ENCODE data around the gene RXRA. TPM values are rescaled to one million over a fixed set of nuclear protein-coding genes. Genes with fewer than 3 reads are reported as not detected.

The RXRA gene
- total RNA-seq, 2 donors from 2014 or later, result 45.4 to 58.1 TPM

DNA sequence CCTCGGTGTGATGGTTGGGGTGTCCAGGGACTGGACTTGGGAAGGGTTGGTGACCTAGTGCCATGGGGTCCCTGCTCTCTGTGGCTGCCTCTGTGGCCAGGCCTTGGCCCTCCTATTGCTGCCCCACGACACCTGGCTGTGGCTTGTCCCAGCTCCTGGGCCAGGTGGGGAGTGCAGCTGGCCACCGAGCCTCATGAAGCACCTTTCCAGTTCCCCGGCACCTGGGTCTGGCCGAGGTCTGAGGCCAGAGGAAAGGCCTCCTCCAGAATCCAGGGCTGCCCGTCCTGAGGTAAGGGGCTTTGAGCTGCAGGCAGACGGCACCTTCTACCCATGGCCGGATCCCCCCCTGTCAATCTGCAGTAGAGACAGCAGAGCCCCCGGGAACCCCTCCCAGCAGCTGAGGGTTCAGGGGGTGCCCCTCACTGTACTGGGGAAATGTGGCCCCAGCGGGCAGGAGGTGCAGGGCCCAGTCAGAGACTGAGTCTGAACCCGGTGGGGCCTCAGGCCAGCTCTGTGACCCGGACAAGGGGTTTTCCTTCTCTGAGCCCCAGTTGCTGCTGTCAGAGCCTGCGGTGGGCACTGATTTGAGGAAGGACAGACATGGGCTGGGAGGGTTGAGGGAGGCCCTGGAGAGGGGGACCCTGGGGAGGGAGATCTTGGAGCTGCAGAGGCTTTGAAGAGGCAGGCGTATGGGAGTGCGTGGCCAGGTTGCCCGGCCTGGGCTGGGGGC lies 54.5 kb downstream of the RXRA start:
- no peaks in the 10 kb centered on the region for H3K9me3 ChIP-seq
- H3K4me1 ChIP-seq (ENCODE audit: control insufficient read depth in 1 of 2, low read depth in 2 of 2), result peaks cover 48 to 79% of the 10 kb centered on the region in 2 donors
- no peak overlapping the region for H3K4me3 ChIP-seq
- ATAC-seq (ENCODE audit: insufficient number of reproducible peaks, low FRiP score, low read depth) (no peak), DNase-seq (ENCODE audit: low spot score) (no peak)
- no peak overlapping the region for H3K27ac ChIP-seq
- H3K27me3 ChIP-seq (replicated peaks; ENCODE audit: insufficient read depth), result no peaks in the 10 kb centered on the region
- no peaks in the 10 kb centered on the region for H3K36me3 ChIP-seq
- TF ChIP-seq, protein P1, sequence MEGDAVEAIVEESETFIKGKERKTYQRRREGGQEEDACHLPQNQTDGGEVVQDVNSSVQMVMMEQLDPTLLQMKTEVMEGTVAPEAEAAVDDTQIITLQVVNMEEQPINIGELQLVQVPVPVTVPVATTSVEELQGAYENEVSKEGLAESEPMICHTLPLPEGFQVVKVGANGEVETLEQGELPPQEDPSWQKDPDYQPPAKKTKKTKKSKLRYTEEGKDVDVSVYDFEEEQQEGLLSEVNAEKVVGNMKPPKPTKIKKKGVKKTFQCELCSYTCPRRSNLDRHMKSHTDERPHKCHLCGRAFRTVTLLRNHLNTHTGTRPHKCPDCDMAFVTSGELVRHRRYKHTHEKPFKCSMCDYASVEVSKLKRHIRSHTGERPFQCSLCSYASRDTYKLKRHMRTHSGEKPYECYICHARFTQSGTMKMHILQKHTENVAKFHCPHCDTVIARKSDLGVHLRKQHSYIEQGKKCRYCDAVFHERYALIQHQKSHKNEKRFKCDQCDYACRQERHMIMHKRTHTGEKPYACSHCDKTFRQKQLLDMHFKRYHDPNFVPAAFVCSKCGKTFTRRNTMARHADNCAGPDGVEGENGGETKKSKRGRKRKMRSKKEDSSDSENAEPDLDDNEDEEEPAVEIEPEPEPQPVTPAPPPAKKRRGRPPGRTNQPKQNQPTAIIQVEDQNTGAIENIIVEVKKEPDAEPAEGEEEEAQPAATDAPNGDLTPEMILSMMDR (IDR thresholded peaks at IDR 0.05), result no peak

GRCh38 chr9:134381272-134381661 lies 55.0 kb downstream of the RXRA start:
- no peak overlapping the region for H3K27ac ChIP-seq
- TF ChIP-seq, protein P1 (IDR thresholded peaks at IDR 0.05), result no peak
- no peaks in the 10 kb centered on the region for H3K27me3 ChIP-seq (replicated peaks; ENCODE audit: insufficient read depth)

DNA sequence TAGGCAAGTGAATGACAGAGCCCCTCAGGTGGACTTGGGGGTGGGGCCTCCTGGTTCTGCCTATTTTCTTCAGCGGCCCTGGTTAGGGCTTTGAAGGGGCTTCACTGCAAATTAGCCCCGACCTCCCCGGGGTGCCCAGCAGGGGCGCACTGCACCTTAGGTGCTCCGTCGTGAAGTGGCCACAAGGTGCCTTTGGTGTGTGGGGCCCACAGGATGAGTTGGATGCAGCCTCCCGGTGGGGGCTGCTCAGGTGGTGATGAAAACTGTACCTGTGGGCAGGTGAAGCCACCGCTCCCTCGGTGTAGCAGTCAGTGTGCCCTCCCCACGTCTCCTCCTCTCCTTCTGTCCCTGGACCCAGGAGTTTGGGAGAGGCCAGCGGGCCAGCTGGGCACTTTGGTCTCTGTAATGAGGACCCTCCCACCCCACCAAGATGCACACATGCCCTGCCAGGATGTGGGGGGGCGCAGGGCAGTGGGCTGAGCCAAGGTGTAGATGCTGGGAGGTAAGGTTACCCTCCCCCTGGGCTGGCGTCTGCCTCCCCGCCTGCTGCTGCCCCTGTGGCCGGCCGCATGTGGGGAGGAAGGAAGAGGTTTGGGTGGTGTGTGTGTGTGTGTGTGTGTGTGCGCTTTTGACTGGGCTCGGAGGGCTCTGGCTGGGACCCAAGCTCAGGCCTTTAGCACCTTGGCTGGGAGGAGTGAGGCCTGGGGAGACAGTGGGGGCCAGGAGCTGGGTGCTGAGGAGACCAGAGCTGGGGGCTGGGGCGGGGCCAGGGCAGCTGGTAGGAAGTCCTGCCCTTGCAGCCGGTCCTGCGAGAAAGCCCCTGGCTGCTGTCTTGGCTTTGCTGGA lies 55.6 kb downstream of the RXRA start:
- Histone ChIP-seq H3K4me3 (no peak overlapping the region), H3K27ac (no peak overlapping the region), H3K4me1 (ENCODE audit: control insufficient read depth in 1 of 2, low read depth in 2 of 2) (peaks cover 47 to 80% of the 10 kb centered on the region in 2 donors), H3K36me3 (no peaks in the 10 kb centered on the region), H3K27me3 (replicated peaks; ENCODE audit: insufficient read depth) (no peaks in the 10 kb centered on the region), H3K9me3 (no peaks in the 10 kb centered on the region)
- DNase-seq (ENCODE audit: low spot score) (no peak), ATAC-seq (ENCODE audit: insufficient number of reproducible peaks, low FRiP score, low read depth) (no peak)
- TF ChIP-seq, protein P1 (IDR thresholded peaks at IDR 0.05), result peak; percentile 15

More at GRCh38 chr9:134381272-134381661, 55.0 kb downstream of the RXRA start:
- DNase-seq (ENCODE audit: low spot score), result no peak
- Histone ChIP-seq H3K36me3 (no peaks in the 10 kb centered on the region), H3K4me1 (ENCODE audit: control insufficient read depth in 1 of 2, low read depth in 2 of 2) (peaks cover 45 to 80% of the 10 kb centered on the region in 2 donors), H3K9me3 (no peaks in the 10 kb centered on the region), H3K4me3 (no peak overlapping the region)
- ATAC-seq (ENCODE audit: insufficient number of reproducible peaks, low FRiP score, low read depth), result no peak

GRCh38 chr9:134382733-134383132 lies 56.5 kb downstream of the RXRA start:
- Histone ChIP-seq H3K9me3 (no peaks in the 10 kb centered on the region), H3K4me1 (ENCODE audit: control insufficient read depth in 1 of 2, low read depth in 2 of 2) (peaks cover 47 to 80% of the 10 kb centered on the region in 2 donors), H3K4me3 (no peak overlapping the region), H3K27me3 (replicated peaks; ENCODE audit: insufficient read depth) (no peaks in the 10 kb centered on the region), H3K27ac (no peak overlapping the region), H3K36me3 (no peaks in the 10 kb centered on the region)
- DNase-seq (ENCODE audit: low spot score) (no peak), ATAC-seq (ENCODE audit: insufficient number of reproducible peaks, low FRiP score, low read depth) (no peak)
- TF ChIP-seq, protein P1 (IDR thresholded peaks at IDR 0.05), result no peak

- Histone ChIP-seq H3K4me3 (no peak overlapping the region), H3K4me1 (ENCODE audit: control insufficient read depth in 1 of 2, low read depth in 2 of 2) (peaks cover 45 to 80% of the 10 kb centered on the region in 2 donors), H3K36me3 (no peaks in the 10 kb centered on the region), H3K27me3 (replicated peaks; ENCODE audit: insufficient read depth) (no peaks in the 10 kb centered on the region), H3K9me3 (no peaks in the 10 kb centered on the region), H3K27ac (no peak overlapping the region)
- TF ChIP-seq, protein P1 (IDR thresholded peaks at IDR 0.05), result no peak
- ATAC-seq (ENCODE audit: insufficient number of reproducible peaks, low FRiP score, low read depth), result no peak
- no peak for DNase-seq (ENCODE audit: low spot score)
These were observed 56.9 kb downstream of the RXRA start for GRCh38 chr9:134383148-134383547.

All from thoracic aorta (tissue), 2 donors.